ENCODE results near the gene AMBN.
"Not testable (repeated sequence)": the region's sequence is repeated elsewhere in the genome, so short reads cannot be mapped to it uniquely, and the experiment has no call there.

AMBN gene

DNA sequence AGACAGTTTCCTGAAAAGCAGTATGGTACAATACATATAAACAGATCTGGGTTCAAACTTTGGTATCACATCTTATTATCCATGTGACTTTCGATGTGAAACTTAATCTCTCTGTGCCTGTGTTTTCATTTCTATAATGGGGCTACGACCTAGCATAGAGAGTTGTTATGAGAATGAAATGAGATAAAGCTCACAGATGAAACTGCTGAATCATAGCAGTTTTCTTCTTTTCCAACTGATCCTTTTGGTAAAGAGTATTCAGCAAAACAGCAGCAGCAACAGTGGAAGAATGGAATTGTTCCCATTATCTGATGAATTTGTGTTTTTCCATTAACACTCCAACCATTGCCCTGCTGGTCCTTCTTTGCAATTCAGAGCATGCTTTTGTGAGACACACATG is 16.3 kb downstream of the AMBN start:
- DNase-seq (ENCODE audit: low spot score), result no peak

DNA sequence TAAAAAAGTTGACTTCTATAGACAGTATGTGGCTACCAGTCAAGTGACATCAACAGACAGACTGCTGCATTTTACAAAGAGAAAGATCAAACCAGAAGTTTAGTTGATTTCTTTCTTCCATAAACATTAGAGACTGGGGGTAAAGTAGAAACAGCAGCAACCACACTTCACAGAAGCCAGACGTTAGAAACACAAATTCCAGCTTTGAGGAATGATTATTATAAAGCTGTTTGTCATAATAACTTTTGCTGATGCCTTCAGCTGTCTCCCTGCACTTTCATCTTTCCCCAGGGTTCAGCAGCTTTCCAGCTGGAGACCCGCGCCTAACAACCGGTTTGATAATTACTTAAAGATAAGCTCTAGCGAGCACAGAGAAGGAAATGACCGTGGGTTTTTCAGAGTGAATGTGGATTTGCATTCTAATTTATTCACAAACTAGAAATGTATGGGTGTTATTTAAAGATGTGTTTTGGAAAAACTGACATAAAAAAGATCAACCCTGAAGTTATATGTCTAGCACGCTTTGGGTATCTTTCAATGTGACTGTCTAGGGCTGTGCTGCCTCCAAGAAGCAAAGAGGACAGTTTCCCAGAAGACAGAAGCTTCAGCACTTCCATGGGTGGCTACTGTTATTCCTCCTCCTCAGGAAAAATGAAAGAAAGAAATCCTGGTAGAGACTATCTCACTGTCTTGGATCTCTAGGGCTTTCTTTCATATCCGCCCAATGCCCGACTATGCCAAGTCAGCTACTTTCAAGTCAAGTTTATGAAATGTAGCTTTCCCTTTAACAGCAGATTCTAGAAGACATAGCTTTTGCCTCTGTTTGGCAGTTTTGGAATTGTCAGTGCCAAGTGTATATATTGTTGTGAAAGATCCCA is 21.5 kb downstream of the AMBN start:
- DNase-seq (ENCODE audit: low spot score), result peak; percentile 16

DNA sequence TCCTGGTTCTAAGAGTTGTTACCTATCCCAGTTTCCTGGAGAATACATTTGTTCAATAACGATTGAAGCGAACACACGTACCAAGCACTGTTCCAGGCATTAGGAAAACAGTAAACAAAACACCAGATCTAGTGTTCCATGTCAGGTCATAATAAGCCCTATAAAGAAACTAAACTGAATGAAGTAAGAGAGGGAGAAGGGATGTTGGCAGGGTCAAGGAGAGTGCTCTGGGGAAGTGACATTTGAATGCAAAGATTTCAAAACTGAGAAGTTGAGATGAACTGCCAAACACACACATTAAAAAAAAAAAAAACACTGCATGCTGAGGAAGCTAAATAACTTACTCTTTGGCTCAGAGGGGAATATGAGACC is 22.1 kb downstream of the AMBN start:
- no peak for DNase-seq (ENCODE audit: low spot score)

DNA sequence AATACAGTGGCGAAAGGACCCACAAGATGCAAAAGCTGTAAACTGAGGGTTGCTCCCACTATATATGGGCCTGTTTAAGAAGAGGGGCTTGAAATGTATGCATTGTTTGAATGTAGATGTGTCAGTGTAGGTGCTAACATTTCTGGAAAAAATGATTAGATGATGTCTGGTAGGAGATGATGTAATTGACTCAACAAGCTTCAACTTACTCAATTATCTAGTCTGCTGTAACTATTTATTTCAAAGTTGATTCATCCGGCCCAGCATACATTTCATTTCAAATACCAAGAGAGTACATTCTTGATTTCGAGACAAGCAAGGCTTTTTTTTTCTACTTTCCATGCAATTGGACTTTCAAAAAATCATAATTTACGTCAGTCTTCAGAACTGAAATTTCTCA is 27.2 kb downstream of the AMBN start:
- DNase-seq (ENCODE audit: low spot score), result no peak

DNA sequence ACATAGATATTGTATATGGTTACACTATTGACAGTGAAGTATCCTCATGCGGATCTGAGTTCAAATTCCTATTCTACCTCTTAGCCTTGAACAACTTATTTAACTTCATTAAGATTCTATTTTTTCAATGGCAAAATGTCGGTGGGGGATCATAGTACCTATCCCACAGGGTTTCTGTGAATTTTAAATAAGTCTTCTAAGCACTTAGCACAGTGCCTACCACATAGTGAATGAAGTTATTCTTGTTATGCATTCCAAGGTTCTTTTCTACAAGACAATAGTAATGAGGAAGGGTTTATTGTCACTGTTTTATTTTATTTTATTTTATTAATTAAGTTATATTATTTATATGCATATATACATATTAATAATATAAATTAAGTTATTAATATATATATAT is 27.7 kb downstream of the AMBN start:
- DNase-seq (ENCODE audit: low spot score), result no peak

DNA sequence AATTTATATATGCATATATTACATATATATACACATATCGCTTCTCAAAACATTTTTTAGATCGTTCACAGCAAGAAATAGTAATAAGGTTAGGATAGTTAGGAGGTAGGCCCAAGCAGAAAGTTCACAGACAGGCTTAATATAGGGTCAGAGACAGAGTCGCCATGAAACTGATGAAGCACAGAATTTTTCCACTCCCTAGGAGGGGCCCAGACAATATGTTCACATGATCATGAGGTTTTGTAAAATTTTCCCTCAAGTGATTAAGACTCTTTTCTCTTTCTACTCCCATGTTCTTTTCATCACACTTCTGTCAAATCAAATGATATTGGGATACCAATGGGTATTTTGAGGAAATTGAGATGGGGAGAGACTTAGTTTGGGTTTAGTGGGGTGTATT is 31.3 kb downstream of the AMBN start:
- DNase-seq (ENCODE audit: low spot score), result no peak

DNA sequence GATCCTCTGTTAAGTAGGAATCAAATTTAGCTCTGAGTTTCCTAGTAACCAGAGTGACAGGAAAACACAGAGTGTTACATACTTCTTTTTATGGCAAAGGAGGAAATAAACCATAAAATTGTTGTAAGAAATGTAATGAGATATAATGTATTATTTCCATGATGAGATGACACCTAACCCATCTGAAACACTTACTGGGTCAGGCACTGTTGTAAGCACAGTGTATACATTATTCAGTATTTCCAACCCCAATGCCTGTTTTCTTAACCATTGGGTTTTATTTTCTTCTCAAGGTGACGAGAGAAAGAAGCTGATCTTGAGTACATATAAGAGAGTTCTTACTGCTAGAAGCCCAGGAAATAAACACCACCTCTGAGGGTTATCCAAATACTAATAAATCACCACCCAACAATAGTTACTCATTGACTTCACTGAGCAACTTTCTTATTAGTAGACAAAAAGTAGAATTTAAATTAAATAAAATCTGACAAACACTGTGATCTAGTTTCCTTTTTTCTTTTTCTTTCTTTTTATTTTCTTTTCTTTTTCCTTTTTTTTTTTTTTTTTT is 32.3 kb downstream of the AMBN start:
- DNase-seq (ENCODE audit: low spot score), result no peak

DNA sequence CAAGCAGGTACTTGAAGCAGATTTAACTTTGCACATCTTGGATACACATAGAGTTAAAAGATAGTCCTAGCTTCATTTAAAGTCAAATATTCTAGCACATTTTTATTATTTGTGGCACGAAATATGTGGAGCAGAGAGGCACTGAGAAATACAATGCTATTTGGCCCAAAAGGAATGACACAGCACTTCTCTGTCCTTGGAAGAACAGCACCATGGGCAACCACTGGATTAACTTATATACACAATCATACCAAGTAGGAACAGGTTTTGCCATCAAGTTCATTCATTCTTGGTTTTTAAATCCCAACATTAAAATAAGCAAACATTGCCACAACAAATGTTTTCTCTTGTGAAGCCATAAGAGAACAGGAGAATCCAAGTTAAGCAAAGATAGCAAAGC is 35.6 kb downstream of the AMBN start:
- DNase-seq (ENCODE audit: low spot score), result no peak

DNA sequence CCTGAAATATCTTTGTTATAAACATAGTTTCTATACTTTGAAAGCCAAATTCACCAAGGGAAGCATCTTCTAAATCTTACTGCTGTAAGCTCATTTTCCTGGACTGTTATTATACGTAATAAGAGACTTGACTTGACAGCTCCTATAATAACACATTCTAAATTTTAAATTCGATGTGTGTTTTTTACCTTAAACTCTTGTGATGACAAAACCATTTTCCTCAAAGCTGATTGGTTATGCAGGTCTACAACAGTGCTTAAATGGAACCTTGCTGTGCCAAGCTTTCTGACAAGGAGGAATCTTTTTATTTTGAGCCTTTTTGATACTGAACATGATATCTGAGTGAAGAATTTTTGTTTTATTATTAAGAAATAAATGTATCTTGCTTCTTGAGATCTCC is 36.4 kb downstream of the AMBN start, which contains the start of gene ENAM:
Gene ENAM (plus strand): TSS at position 301 of the 400 bp plus-strand sequence. CDS start 757 bp downstream, outside the sequence.
- DNase-seq (ENCODE audit: low spot score), result no peak

DNA sequence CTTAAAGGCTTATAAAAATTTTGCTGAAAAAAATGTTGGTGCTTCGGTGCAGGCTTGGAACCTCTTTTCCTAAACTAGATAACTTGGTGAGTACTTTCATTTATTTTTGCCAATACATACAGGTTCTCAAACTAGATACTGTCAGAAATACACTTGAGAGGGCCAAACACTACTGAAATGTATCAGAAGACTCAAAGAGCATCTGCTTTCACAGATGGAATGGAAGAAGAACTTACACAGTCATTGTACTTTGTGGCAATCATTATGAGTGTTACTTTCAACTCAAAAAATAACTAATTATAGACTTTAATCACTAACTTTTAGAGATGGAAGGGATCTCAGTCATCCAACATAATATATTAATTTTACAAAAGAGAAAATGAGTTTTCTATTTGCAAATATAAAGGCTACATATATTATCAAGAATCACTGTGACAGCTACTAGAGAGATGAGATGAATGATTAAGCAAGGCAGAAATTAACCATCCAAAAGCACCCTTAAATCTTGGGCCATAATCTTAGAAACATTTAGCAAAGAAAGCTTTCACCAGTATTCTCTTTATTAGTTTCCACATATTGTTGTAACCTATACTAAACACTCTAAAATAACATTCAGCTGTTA is 37.5 kb downstream of the AMBN start:
- no peak for DNase-seq (ENCODE audit: low spot score)

DNA sequence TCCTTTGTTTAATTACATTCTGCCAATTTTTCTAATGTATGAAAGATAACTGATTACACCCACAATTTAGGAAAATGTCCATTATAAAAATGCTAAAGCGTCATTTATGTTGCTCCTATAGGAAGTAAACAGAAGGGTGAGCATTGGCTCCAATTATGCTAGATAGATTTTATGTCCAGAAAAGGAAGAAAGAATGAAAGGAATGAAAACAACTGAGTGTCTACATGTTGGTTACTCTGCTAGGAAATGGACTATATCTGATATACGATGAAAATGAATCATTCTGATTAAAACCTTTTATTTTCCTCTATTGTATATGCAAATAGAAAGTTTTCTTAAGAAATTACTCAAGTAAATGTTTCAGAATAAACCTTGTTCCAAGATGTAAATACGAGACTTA is 38.1 kb downstream of the AMBN start:
- no peak for DNase-seq (ENCODE audit: low spot score)

DNA sequence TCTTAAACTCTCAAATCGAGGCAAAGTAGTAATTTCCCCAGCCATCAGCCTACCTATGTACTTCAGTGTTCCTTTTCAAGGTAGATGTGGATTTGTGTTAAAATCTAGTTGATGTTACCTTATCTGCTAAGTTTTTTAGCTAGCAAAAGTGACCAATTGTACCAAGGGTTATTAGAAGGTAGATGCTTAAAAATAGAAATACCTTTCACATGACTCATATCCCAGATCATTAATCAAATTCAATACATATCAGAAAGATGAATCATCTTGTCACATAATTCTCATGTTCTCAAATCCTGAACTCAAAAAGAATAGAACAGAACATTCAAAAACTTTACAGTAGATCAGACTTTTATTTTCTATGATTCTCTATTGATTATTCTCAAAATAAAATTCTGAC is 40.0 kb downstream of the AMBN start:
- DNase-seq (ENCODE audit: low spot score), result no peak

DNA sequence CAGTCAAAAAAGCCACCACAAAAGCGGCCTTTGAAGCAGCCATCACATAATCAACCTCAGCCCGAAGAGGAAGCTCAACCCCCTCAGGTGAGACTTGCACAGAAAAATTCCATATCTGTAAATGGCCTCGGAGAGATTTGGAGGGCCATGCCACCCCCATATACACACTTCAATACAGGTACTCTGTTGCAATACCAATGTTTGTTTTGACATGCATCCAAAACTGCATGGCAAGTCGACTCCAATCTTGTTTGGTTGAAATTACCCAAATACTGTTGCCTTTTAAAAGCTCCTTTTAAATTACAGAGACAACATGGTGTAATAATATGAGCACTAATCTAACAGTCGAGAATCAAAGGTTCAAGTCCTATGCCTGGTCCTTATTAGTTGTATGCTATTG is 42.4 kb downstream of the AMBN start:
- DNase-seq (ENCODE audit: low spot score), result no peak

DNA sequence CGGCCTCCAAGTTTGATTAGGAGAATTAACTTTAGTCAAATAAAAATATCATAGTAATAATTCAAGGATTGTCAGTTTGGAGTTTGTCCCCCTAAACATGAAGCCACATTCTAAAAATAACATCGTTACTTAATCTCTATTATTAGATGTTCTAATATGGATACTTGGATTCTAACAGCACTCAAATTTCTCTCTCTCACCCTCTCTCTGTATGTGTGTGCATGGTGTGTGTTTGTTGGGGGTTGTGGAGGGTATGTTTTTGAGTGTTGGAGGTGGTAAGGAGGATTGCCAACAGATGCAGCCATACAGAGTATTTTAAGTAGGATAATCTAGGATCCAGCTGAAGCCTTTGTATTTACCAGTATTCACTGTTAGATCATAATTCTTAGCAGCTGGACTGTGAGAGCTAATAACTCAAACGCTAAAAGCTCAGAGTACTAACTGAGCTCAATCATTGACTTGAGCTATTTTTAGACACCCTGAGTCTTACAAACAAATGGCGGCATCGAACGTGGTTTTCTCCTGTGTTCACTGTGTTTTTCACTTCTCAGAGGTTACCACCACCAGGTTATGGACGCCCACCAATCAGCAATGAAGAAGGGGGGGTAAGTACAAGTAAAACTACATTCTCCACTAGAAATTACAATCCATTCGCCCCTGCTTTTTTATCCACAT is 45.3 kb downstream of the AMBN start:
- peak; percentile 21 for DNase-seq (ENCODE audit: low spot score)

DNA sequence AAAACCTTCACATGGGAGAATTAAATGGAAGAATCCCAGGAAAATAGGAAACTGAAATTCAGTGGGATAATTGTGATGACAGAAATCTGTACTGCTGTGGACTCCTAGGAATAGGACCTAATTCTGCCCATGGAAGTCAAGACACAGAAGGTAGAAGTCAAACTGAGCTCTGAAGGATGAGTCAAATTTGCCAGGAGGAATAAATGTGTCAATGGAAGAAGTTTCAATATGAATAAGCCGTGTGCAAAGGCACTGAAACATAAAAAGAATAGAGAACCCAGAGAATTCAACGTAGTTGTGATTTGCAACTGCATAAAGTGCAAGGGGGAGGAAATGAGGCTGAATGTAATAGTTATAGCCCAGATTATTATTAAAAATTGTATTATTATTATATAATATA is 48.1 kb downstream of the AMBN start:
- no peak for DNase-seq (ENCODE audit: low spot score)

DNA sequence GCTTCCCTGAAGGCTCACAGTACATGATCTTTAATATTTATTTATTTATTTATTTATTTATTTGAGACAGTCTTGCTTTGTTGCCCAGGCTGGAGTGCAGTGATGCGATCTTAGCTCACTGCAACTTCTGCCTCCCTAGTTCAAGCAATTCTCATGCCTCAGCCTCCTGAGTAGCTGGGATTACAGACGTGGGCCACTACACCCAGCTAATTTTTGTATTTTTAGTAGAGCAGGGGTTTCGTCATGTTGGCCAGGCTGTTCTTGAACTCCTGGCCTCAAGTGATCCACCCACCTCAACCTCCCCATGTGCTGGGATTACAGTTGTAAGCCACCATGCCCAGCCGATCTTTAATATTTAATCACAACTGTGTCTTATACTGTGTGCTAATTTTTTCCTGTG is 58.7 kb downstream of the AMBN start:
- DNase-seq (ENCODE audit: low spot score), result not testable (repeated sequence)

DNA sequence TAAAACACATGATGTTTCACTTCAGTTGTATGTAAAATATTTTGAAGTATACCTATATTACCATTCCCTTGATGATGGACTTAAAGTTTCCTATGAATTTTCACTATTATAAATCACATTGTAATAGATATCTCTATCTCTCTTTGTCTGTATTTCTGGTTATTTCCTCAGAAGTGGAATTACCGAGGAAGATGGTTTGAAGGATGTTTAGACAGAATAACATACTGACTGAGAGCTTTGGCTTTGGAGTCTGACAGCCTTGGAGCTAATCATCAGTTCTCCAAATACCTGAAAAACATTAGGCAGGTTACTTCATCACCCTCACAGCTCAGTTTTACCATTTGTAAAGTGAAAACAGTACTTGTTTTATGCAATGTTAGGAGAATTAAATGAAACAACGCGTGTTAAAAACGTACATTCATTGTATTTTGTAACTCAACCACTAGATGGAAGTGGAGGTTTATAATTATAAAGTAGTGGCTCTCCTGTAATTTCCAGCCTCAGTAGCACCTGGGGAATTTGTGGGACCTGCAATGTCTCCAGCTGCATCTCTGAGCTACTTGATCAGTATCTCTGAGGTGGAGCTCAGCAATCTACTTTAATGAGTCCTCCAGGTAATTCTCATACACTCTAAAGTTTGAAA is 59.9 kb downstream of the AMBN start:
- DNase-seq (ENCODE audit: low spot score), result peak; percentile 55

DNA sequence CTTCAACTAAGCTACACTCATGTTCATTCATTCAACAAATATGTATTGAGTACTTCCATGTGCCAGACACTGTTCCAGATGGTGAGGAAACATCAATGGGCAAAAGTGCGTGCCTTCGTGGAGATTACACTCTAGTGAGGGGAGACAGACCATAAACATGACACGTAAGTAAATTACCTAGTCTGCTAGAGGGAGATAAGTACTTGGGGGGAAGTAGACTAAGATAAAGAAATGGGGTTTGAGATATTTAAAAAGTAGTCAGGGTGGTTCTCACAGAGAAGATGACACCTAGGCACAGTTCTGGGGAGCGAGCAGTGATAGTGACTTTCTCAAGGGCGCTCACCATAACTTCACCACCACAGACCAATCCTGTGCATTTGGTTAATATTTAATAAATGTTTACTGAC is 62.6 kb downstream of the AMBN start:
- DNase-seq (ENCODE audit: low spot score), result no peak

Measured in AG20443 (cell line).